Panc1 (cell line): Measurements from ENCODE around the gene CIAPIN1. TPM values are rescaled to one million over a fixed set of nuclear protein-coding genes. Genes with fewer than 3 reads are reported as not detected.

Source experiments
- ATAC-seq: fragments of 200-7000 bp; cut with Tn5 transposase; 2 replicates; pipeline ENCODE4 v1.9.1; 2020; ENCODE audit warnings: mild to moderate bottlenecking, moderate library complexity
- BruUV-seq: library from RNA; stranded (reverse); fragments of 400-500 nt; replicated peaks from 2 replicates; lab custom pipeline; 2021; lab: Mats Ljungman, UMichigan
- CTCF ChIA-PET: fragments of 300-600 bp; sonication (Branson Sonifier 250); formaldehyde crosslinking; loops from one replicate; lab custom pipeline; 2022; ENCODE audit warnings: antibody characterized with exemption; lab: Charles Lee
- POLR2A ChIA-PET: fragments of 300-600 bp; sonication (Branson Sonifier 250); formaldehyde crosslinking; loops from one replicate; lab custom pipeline; 2022; ENCODE audit warnings: antibody characterized with exemption; lab: Charles Lee
- DNase-seq: peaks from one replicate; pipeline ENCODE4 v3.0.0-alpha.2; 2010; ENCODE audit warnings: low read depth, low spot score
- H3K27ac ChIP-seq: 2 replicates; pipeline ENCODE4 v1.5.1; 2011; ENCODE audit warnings: mild to moderate bottlenecking, low read length, inconsistent platforms
- H3K27me3 ChIP-seq: fragments of 200-500 bp; sonication (Bioruptor generic); 2 replicates; pipeline ENCODE4 v1.6.0; 2014; ENCODE audit warnings: low read length, inconsistent platforms; ENCODE audit not compliant: control insufficient read depth, insufficient read depth
- H3K36me3 ChIP-seq: fragments of 200-500 bp; sonication (Bioruptor generic); 2 replicates; pipeline ENCODE4 v1.5.1; 2014; ENCODE audit warnings: inconsistent platforms, mild to moderate bottlenecking, low read length, moderate library complexity; ENCODE audit not compliant: control insufficient read depth, insufficient read depth
- H3K4me1 ChIP-seq: 2 replicates; pipeline ENCODE4 v1.5.1; 2011; ENCODE audit warnings: inconsistent platforms, mild to moderate bottlenecking, low read length, moderate library complexity; ENCODE audit not compliant: control insufficient read depth, insufficient read depth
- H3K4me3 ChIP-seq, 2 experiments: 2 replicates each; pipeline ENCODE4 v1.5.1; 2011 to 2012; ENCODE audit warnings: low read depth in 2 of 2, low read length in 2 of 2, mild to moderate bottlenecking in 2 of 2, inconsistent platforms in 1 of 2, moderate library complexity in 1 of 2
- H3K9me3 ChIP-seq: fragments of 200-500 bp; sonication (Bioruptor generic); 2 replicates; pipeline ENCODE4 v1.5.1; 2014; ENCODE audit warnings: low read depth, mild to moderate bottlenecking, inconsistent platforms, low read length, moderate library complexity; ENCODE audit not compliant: control insufficient read depth, insufficient read depth
- POLR2AphosphoS5 ChIP-seq: IDR thresholded peaks from 2 replicates; pipeline ENCODE4 v1.6.1; 2012; ENCODE audit warnings: mild to moderate bottlenecking, low read depth, low read length, moderate library complexity
- SIN3A ChIP-seq: IDR thresholded peaks from 2 replicates; pipeline ENCODE4 v1.6.1; 2012; ENCODE audit warnings: low read depth, mild to moderate bottlenecking, low read length, moderate library complexity, borderline replicate concordance; ENCODE audit not compliant: insufficient read depth
- TCF7L2 ChIP-seq: IDR thresholded peaks from 2 replicates; pipeline ENCODE4 v1.6.1; 2011; ENCODE audit warnings: mild to moderate bottlenecking, low read depth, low read length, inconsistent platforms
- in situ Hi-C: cut with HindIII; loops from 2 replicates; pipeline ENCODE4 v1.10.0; 2016; ENCODE audit warnings: low sequenced_read_pairs, low pct_unique_long_range_greater_than_20kb
- intact Hi-C: fragments of 100-400 bp; cut with micrococcal nuclease; formaldehyde crosslinking; loops from one replicate; pipeline ENCODE4 v1.10.0; 2022; ENCODE audit not compliant: unreplicated experiment
- total RNA-seq: library from RNA; stranded (reverse); gene quantifications from one replicate; pipeline ENCODE4 v1.2.1, GENCODE V29; 2021; ENCODE audit not compliant: unreplicated experiment
- TF ChIP-seq, protein P1 (sequence below): fragments of 450-650 bp; IDR thresholded peaks from 2 replicates; pipeline ENCODE4 v1.5.1; 2017; ENCODE audit warnings: mild to moderate bottlenecking
- TF ChIP-seq, protein P2 (sequence below), 2 experiments: IDR thresholded peaks; 2 replicates each; pipeline ENCODE4 v1.6.1; 2011 to 2012; ENCODE audit warnings: low read depth in 2 of 2, control low read depth in 1 of 2, low read length in 1 of 2, mild to moderate bottlenecking in 1 of 2, moderate library complexity in 1 of 2; ENCODE audit not compliant: insufficient read depth in 1 of 2

CIAPIN1 gene
- total RNA-seq, 1 experiment from 2014 or later = 64.0 TPM

GRCh38 chr16:57471852-57472664 lies 24.9 kb upstream of the CIAPIN1 start:
- ChIA-PET CTCF (no interaction called here), POLR2A (no interaction called here)
- DNase-seq = no peak
- Histone ChIP-seq H3K9me3 (no peaks in the 10 kb centered on the region), H3K4me1 (peaks cover 7% of the 10 kb centered on the region; the same call in 1 of the 2 replicates), H3K27me3 (no peaks in the 10 kb centered on the region), H3K27ac (no peak overlapping the region), H3K4me3 (no peak overlapping the region), H3K36me3 (peaks cover 2% of the 10 kb centered on the region)
- ATAC-seq = peak; percentile 12; the same call in 1 of the 2 replicates
- TF ChIP-seq TCF7L2 (no peak), SIN3A (no peak)
- TF ChIP-seq, protein P1, sequence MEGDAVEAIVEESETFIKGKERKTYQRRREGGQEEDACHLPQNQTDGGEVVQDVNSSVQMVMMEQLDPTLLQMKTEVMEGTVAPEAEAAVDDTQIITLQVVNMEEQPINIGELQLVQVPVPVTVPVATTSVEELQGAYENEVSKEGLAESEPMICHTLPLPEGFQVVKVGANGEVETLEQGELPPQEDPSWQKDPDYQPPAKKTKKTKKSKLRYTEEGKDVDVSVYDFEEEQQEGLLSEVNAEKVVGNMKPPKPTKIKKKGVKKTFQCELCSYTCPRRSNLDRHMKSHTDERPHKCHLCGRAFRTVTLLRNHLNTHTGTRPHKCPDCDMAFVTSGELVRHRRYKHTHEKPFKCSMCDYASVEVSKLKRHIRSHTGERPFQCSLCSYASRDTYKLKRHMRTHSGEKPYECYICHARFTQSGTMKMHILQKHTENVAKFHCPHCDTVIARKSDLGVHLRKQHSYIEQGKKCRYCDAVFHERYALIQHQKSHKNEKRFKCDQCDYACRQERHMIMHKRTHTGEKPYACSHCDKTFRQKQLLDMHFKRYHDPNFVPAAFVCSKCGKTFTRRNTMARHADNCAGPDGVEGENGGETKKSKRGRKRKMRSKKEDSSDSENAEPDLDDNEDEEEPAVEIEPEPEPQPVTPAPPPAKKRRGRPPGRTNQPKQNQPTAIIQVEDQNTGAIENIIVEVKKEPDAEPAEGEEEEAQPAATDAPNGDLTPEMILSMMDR = no peak
- intact Hi-C loops = no loop called here
- in situ Hi-C loops = no loop called here
- no TSS peak for BruUV-seq

DNA sequence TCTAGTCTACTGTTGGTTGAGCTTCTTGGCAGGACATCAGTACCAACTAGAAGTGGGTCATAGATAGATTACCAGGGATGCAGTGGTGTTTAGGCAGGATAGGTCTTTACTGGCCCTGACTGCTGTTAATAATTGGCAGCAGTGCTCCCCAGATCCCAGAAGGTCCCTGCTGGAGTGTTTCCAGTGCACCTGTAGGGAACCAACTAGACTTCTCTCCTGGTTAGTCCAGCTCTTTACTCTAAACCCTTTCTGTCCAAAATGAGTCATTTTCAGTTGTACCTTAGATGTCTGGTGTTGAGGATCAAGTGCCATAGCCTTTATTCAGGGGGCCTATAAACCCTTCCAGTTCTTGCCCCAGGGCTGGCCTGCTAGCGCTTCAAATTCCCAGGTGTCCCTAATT lies 24.0 kb upstream of the CIAPIN1 start:
- in situ Hi-C loops = no loop called here
- Histone ChIP-seq H3K36me3 (peaks cover 2% of the 10 kb centered on the region), H3K9me3 (no peaks in the 10 kb centered on the region), H3K27ac (no peak overlapping the region), H3K27me3 (no peaks in the 10 kb centered on the region), H3K4me1 (peaks cover 7% of the 10 kb centered on the region; the same call in 1 of the 2 replicates), H3K4me3 (no peak overlapping the region)
- BruUV-seq = no TSS peak
- POLR2A ChIA-PET = no interaction called here
- intact Hi-C loops = no loop called here
- CTCF ChIA-PET = no interaction called here
- DNase-seq (no peak), ATAC-seq (no peak)
- TF ChIP-seq SIN3A (no peak), POLR2AphosphoS5 (no peak), TCF7L2 (no peak)
- TF ChIP-seq, protein P2, sequence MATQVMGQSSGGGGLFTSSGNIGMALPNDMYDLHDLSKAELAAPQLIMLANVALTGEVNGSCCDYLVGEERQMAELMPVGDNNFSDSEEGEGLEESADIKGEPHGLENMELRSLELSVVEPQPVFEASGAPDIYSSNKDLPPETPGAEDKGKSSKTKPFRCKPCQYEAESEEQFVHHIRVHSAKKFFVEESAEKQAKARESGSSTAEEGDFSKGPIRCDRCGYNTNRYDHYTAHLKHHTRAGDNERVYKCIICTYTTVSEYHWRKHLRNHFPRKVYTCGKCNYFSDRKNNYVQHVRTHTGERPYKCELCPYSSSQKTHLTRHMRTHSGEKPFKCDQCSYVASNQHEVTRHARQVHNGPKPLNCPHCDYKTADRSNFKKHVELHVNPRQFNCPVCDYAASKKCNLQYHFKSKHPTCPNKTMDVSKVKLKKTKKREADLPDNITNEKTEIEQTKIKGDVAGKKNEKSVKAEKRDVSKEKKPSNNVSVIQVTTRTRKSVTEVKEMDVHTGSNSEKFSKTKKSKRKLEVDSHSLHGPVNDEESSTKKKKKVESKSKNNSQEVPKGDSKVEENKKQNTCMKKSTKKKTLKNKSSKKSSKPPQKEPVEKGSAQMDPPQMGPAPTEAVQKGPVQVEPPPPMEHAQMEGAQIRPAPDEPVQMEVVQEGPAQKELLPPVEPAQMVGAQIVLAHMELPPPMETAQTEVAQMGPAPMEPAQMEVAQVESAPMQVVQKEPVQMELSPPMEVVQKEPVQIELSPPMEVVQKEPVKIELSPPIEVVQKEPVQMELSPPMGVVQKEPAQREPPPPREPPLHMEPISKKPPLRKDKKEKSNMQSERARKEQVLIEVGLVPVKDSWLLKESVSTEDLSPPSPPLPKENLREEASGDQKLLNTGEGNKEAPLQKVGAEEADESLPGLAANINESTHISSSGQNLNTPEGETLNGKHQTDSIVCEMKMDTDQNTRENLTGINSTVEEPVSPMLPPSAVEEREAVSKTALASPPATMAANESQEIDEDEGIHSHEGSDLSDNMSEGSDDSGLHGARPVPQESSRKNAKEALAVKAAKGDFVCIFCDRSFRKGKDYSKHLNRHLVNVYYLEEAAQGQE (IDR thresholded peaks at IDR 0.05; ENCODE audit: insufficient read depth in 1 of 2, low read depth in 2 of 2, low read length in 1 of 2) = no peak
- TF ChIP-seq, protein P1 = no peak
